ENCODE measurements around the gene EBP. TPM values are rescaled to one million over a fixed set of nuclear protein-coding genes. Genes with fewer than 3 reads are reported as not detected.

The EBP gene
- total and polyA plus RNA-seq, 9 of the 15 experiments (the other 6 are each of a cell fraction or from before 2014, with no cell fraction given): 228 to 987 (median 274) TPM

GRCh38 chrX:48487362-48487798, 34.2 kb upstream of the EBP start (continued):
- TF ChIP-seq FOXK2 (conservative IDR thresholded peaks at IDR 0.05 in 1 of 2, IDR thresholded peaks at IDR 0.05 in 1 of 2; ENCODE audit: low read depth in 2 of 2) (peak in 1 of 2 experiments; percentile 35; a peak in 1 of 4 replicates), HDAC3 (IDR thresholded peaks at IDR 0.05; ENCODE audit: borderline replicate concordance, partially characterized antibody) (peak; percentile 31), FIP1L1 (IDR thresholded peaks at IDR 0.05; ENCODE audit: low read depth, low read length, poor library complexity, severe bottlenecking) (no peak), FOXJ2 (tag; IDR thresholded peaks at IDR 0.05) (no peak), PHF21A (IDR thresholded peaks at IDR 0.05; ENCODE audit: borderline replicate concordance, low read depth) (no peak), CREB1 (IDR thresholded peaks at IDR 0.05) (no peak), CREB1 (CRISPR knock-in tag; IDR thresholded peaks at IDR 0.05) (no peak), ZFP30 (CRISPR knock-in tag; IDR thresholded peaks at IDR 0.05; ENCODE audit: borderline replicate concordance) (no peak), SPI1 (IDR thresholded peaks at IDR 0.05; ENCODE audit: borderline replicate concordance, low read depth, low read length) (peak; percentile 35; the same call in 1 of the 2 replicates), AFF4 (CRISPR knock-in tag; IDR thresholded peaks at IDR 0.05) (no peak), ATF3 (IDR thresholded peaks at IDR 0.05) (peak; percentile 31; the same call in 1 of the 2 replicates), ATF3 (CRISPR knock-in tag; conservative IDR thresholded peaks at IDR 0.05) (no peak), JUND (IDR thresholded peaks at IDR 0.05; ENCODE audit: borderline replicate concordance, low read depth, low read length) (no peak), JUND (tag; IDR thresholded peaks at IDR 0.05; ENCODE audit: borderline replicate concordance, low read depth, low read length) (peak; percentile 28; the same call in 1 of the 3 replicates), RCOR1 (IDR thresholded peaks at IDR 0.05; ENCODE audit: borderline replicate concordance in 1 of 2, low read depth in 2 of 2, low read length in 2 of 2) (peak in 1 of 2 experiments; percentile 76; a peak in 2 of 4 replicates), CBX2 (IDR thresholded peaks at IDR 0.05; ENCODE audit: insufficient read depth, low read length, poor library complexity, severe bottlenecking) (no peak), POLR2AphosphoS5 (IDR thresholded peaks at IDR 0.05; ENCODE audit: control insufficient read depth, insufficient read depth, low read depth, low read length) (no peak)
- TF ChIP-seq, protein P1, sequence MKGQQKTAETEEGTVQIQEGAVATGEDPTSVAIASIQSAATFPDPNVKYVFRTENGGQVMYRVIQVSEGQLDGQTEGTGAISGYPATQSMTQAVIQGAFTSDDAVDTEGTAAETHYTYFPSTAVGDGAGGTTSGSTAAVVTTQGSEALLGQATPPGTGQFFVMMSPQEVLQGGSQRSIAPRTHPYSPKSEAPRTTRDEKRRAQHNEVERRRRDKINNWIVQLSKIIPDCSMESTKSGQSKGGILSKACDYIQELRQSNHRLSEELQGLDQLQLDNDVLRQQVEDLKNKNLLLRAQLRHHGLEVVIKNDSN (CRISPR knock-in tag; IDR thresholded peaks at IDR 0.05): 0 out of 2 replicates have a peak, but pooled peaks have one; percentile 32
- TF ChIP-seq, protein P2, sequence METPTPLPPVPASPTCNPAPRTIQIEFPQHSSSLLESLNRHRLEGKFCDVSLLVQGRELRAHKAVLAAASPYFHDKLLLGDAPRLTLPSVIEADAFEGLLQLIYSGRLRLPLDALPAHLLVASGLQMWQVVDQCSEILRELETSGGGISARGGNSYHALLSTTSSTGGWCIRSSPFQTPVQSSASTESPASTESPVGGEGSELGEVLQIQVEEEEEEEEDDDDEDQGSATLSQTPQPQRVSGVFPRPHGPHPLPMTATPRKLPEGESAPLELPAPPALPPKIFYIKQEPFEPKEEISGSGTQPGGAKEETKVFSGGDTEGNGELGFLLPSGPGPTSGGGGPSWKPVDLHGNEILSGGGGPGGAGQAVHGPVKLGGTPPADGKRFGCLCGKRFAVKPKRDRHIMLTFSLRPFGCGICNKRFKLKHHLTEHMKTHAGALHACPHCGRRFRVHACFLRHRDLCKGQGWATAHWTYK (CRISPR knock-in tag; IDR thresholded peaks at IDR 0.05): peak; percentile 59; the same call in 1 of the 2 replicates
